Heart left ventricle (tissue), 16 donors: ENCODE results near the gene PRKCI. TPM values are rescaled to one million over a fixed set of nuclear protein-coding genes. Genes with fewer than 3 reads are reported as not detected.

Experiments used
- ATAC-seq, 4 donors: fragments of 200-7000 bp; cut with Tn5 transposase; one replicate each; pipeline ENCODE4 v1.9.1; 2020 to 2022; ENCODE audit warnings: moderate library complexity in 4 of 4, mild to moderate bottlenecking in 3 of 4, moderate number of reproducible peaks in 1 of 4
- DNase-seq, 5 donors: peaks; one replicate each; pipeline ENCODE4 v3.0.0-alpha.2; 2020
- H3K27ac ChIP-seq, 12 donors: fragments of 200-600 bp; sonication (generic) in 4 of 12; one replicate each; pipeline versions ENCODE4 v1.5.0 to v1.8.0; 2016 to 2022; ENCODE audit warnings: mild to moderate bottlenecking in 2 of 12
- H3K27me3 ChIP-seq, 9 donors: fragments of 200-600 bp; sonication (generic) in 2 of 9; one replicate each; pipeline versions ENCODE4 v1.5.1 to v1.8.0; 2016 to 2022; ENCODE audit warnings: mild to moderate bottlenecking in 3 of 9
- H3K36me3 ChIP-seq, 9 donors: fragments of 200-600 bp; sonication (generic) in 2 of 9; one replicate each; pipeline versions ENCODE4 v1.5.0 to v1.8.0; 2018 to 2022; ENCODE audit warnings: mild to moderate bottlenecking in 2 of 9
- H3K4me1 ChIP-seq, 12 donors: fragments of 200-600 bp; sonication (generic) in 4 of 12; one replicate each; pipeline versions ENCODE4 v1.5.0 to v1.8.0; 2016 to 2022; ENCODE audit warnings: mild to moderate bottlenecking in 3 of 12
- H3K4me3 ChIP-seq, 12 donors: fragments of 200-600 bp; sonication (generic) in 4 of 12; one replicate each; pipeline versions ENCODE4 v1.5.0 to v1.8.0; 2017 to 2022; ENCODE audit warnings: mild to moderate bottlenecking in 9 of 12, moderate library complexity in 4 of 12
- H3K9me3 ChIP-seq, 12 donors: fragments of 200-600 bp; sonication (generic) in 4 of 12; one replicate each; pipeline versions ENCODE4 v1.5.0 to v1.8.0; 2016 to 2022; ENCODE audit warnings: mild to moderate bottlenecking in 1 of 12
- CTCF ChIP-seq, 12 donors: fragments of 200-600 bp; sonication (generic) in 4 of 12; IDR thresholded peaks; one replicate each; pipeline versions ENCODE4 v1.5.0 to v1.8.0; 2018 to 2022; ENCODE audit warnings: antibody characterized with exemption in 12 of 12, mild to moderate bottlenecking in 5 of 12
- POLR2A ChIP-seq, 2 donors: fragments of 450-650 bp; IDR thresholded peaks; one replicate each; pipeline ENCODE4 v1.6.1; 2017; ENCODE audit warnings: antibody characterized with exemption in 2 of 2, mild to moderate bottlenecking in 2 of 2, moderate library complexity in 2 of 2
- WGBS, 4 donors: extraction: QIAGEN DNeasy Blood & Tissue Kit in 2 of 4; methylation state at CpG; one replicate each; pipeline versions ENCODE4 v1.1.5 to v1.1.7; 2013 to 2018; 5-methylcytosine and 5-hydroxymethylcytosine counted together
- intact Hi-C, 10 donors: fragments of 100-400 bp; cut with DNase I; formaldehyde crosslinking; loops; one replicate each; pipeline versions ENCODE4 v1.11.1 to v1.14.2; 2022
- long read RNA-seq, 3 donors: library from polyadenylated mRNA; unstranded; transcript quantifications; one replicate each; pipeline ENCODE4 v2.0.0, GENCODE V29; 2020 to 2021
- polyA plus RNA-seq, 2 donors: library from polyadenylated mRNA; stranded (reverse); fragments of 200-250 nt; gene quantifications; one replicate each; pipeline ENCODE4 v1.2.3, GENCODE V29; 2013
- total RNA-seq, 9 donors: library from RNA; depleted of rRNA in 2 of 9; stranded (reverse); fragments of >200 nt in 2 of 9; fragmentation: NEBNext Ultra II Directional in 3 of 9; extraction: Animal tissue kit (Norgen Biotek cat#: 25700) in 3 of 9; gene quantifications; one replicate each; pipeline versions ENCODE4 v1.1.0 to v1.2.4, GENCODE V29; 2016 to 2023
- donor health status: ischemic (EF 13 %, LVEDD 7.1; RV severe dilation, severe dysfunction).
- donor health status: healthy with polysubstance abuse.
- donor health status: DM: no; HTN: yes; CAD: no.
- donor health status: DM: no; HTN: no; CAD: no.
- donor health status: ischemic (EF 25% LVEDD 6.9; RV normal size, moderate dysfunction).
- donor health status: ischemic (EF 25% LVEDD 5.7; RV mildly dilated, moderate dysfunction).
- donor health status: healthy.
- donor health status: DM: yes; HTN: yes; CAD: no.
- donor health status: ischemic (EF 35%, LVEDD 5.7; RV mildly dilated, moderate dysfunction).
- donor health status: nonischemic (EF 11% LVEDD 7.7; RV severe dilation, severe dysfunction).
- donor health status: DM: yes; HTN: yes; CAD: no.
- donor health status: PGD.
- donor health status: ischemic (EF 29% LVEDD 5.4; RV normal size, mild dysfunction).
- donor health status: nonischemic (EF 23%, LVEDD 6.1; RV moderate dilation, normal function).

The PRKCI gene
- total RNA-seq (10 to 100 TPM in 8 of 9 donors, 1 to 10 TPM in 1; 8.8 to 26.9 (median 14.1) TPM), polyA plus RNA-seq (10 to 100 TPM in 1 of 2 donors, 1 to 10 TPM in 1; 4.5 to 11.9 TPM)
- long read RNA-seq, donor 1, full-length matches to known transcripts: 48 of 54 reads
- long read RNA-seq, donor 1, partial matches to known transcripts: 0 of 54 reads
- long read RNA-seq, donor 1, other reads (novel, unspliced or antisense): 6 of 54 reads
- long read RNA-seq, donor 2, full-length matches to known transcripts: 30 of 38 reads
- long read RNA-seq, donor 2, partial matches to known transcripts: 3 of 38 reads
- long read RNA-seq, donor 2, other reads (novel, unspliced or antisense): 5 of 38 reads
- long read RNA-seq, donor 3, full-length matches to known transcripts: 40 of 50 reads
- long read RNA-seq, donor 3, partial matches to known transcripts: 0 of 50 reads
- long read RNA-seq, donor 3, other reads (novel, unspliced or antisense): 10 of 50 reads

- ATAC-seq: peak; percentile 99 to 100 (median 100)
- WGBS, 4 donors: 0 to 1% (median 1%) methylated on average over 28 to 60 of the region's 60 CpGs
- intact Hi-C loops: loop anchor here in 3 of 10 donors (5.0 kb wide), 2 partner anchors 40 to 135 kb away; partner anchors contain the start of genes PHC3 (in 3 of the 3) and SKIL (in 2 of the 3)
These were observed at the start of gene PRKCI for GRCh38 chr3:170221924-170222646. Gene PRKCI (plus strand): TSS chr3:170222424. CDS start chr3:170222670, 246 bp downstream.

GRCh38 chr3:170178651-170179050, 43.6 kb upstream of the PRKCI start:
- Histone ChIP-seq H3K27me3 (no peaks in the 10 kb centered on the region), H3K27ac (no peak overlapping the region), H3K36me3 (peaks cover 0 to 53% (median 47%) of the 10 kb centered on the region in 9 donors), H3K4me3 (peak overlapping the region in 2 of 12 donors; percentile 94 to 95), H3K4me1 (peaks cover 0 to 40% (median 21%) of the 10 kb centered on the region in 12 donors), H3K9me3 (no peaks in the 10 kb centered on the region)
- 58 to 87% (median 81%) methylated on average over 3 of the region's 3 CpGs for WGBS, 4 donors
- DNase-seq: no peak
- no peak for TF ChIP-seq POLR2A (IDR thresholded peaks at IDR 0.05)
- no peak for TF ChIP-seq CTCF (IDR thresholded peaks at IDR 0.05)
- intact Hi-C loops: loop anchor here in 1 of 10 donors (10.0 kb wide), 1 partner anchor 184 kb away; no protein-coding TSS in a partner anchor
- ATAC-seq: no peak

More at GRCh38 chr3:170221924-170222646, at the start of gene PRKCI:
- Histone ChIP-seq H3K36me3 (no peaks in the 10 kb centered on the region), H3K9me3 (peaks cover 0 to 8% (median 0%) of the 10 kb centered on the region in 12 donors), H3K27me3 (no peaks in the 10 kb centered on the region), H3K4me3 (peak within 1 kb of the TSS; percentile 73 to 99 (median 86)), H3K4me1 (peaks cover 0 to 18% (median 9%) of the 10 kb centered on the region in 12 donors), H3K27ac (peak within 1 kb of the TSS; percentile 54 to 95 (median 89))
- DNase-seq: peak; percentile 95 to 98 (median 97)
- peak in 1 of 2 donors; percentile 91 for TF ChIP-seq POLR2A (IDR thresholded peaks at IDR 0.05)
- TF ChIP-seq CTCF (IDR thresholded peaks at IDR 0.05): no peak

GRCh38 chr3:170179432-170179831, 42.8 kb upstream of the PRKCI start:
- DNase-seq: no peak
- H3K27me3 ChIP-seq: no peaks in the 10 kb centered on the region
- H3K27ac ChIP-seq: peak overlapping the region in 2 of 12 donors; percentile 98 to 99
- peaks cover 0 to 45% (median 41%) of the 10 kb centered on the region in 9 donors for H3K36me3 ChIP-seq
- H3K4me3 ChIP-seq: peak overlapping the region in 9 of 12 donors; percentile 62 to 96 (median 89)
- 30 to 35% (median 32%) methylated on average over 1 of the region's 1 CpG for WGBS, 4 donors
- H3K9me3 ChIP-seq: no peaks in the 10 kb centered on the region
- intact Hi-C loops: loop anchor here in 1 of 10 donors (10.0 kb wide), 1 partner anchor 185 kb away; no protein-coding TSS in a partner anchor
- no peak for ATAC-seq
- peaks cover 0 to 32% (median 20%) of the 10 kb centered on the region in 12 donors for H3K4me1 ChIP-seq
- no peak for TF ChIP-seq POLR2A (IDR thresholded peaks at IDR 0.05)
- TF ChIP-seq CTCF (IDR thresholded peaks at IDR 0.05): no peak
